SU-DHL-6 (cell line): ENCODE results near the gene ATL2.

Source experiments
- CTCF ChIP-seq: fragments of 200-600 bp; sonication (generic); IDR thresholded peaks from one replicate; pipeline ENCODE4 v1.5.1; 2017; ENCODE audit warnings: antibody characterized with exemption, mild to moderate bottlenecking, low read length, moderate library complexity; ENCODE audit not compliant: insufficient read depth, poor library complexity, severe bottlenecking
- EZH2phosphoT487 ChIP-seq: fragments of 200-600 bp; sonication (generic), shearing (Covaris generic); conservative IDR thresholded peaks from 2 replicates; pipeline ENCODE4 v1.6.1; 2018; ENCODE audit warnings: mild to moderate bottlenecking, antibody characterized with exemption, low read length, moderate library complexity, mixed read lengths

GRCh38 chr2:38298539-38298938, 78.5 kb downstream of the ATL2 start:
- no peak for TF ChIP-seq CTCF
- no peak for TF ChIP-seq EZH2phosphoT487
